Stimulated activated CD8-positive, alpha-beta memory T cell treated with anti-CD3 and anti-CD28 coated beads, Interleukin-4, amount 100 ng/mL, for 1 hour (primary cell): ENCODE measurements around the gene RNF207.

ENCODE experiments used
- DNase-seq, 2 donors: peaks; one replicate each; pipeline ENCODE4 v3.0.0-alpha.2; 2020; ENCODE audit warnings: low read depth in 2 of 2, low spot score in 1 of 2

The RNF207 gene

GRCh38 chr1:6224718-6225117 is 18.8 kb downstream of the RNF207 start:
- no peak for DNase-seq

- no peak for DNase-seq
Measured at GRCh38 chr1:6225651-6226050, 19.7 kb downstream of the RNF207 start.

GRCh38 chr1:6233376-6233775 is 27.5 kb downstream of the RNF207 start:
- DNase-seq = no peak

GRCh38 chr1:6234502-6235295 is 28.8 kb downstream of the RNF207 start:
- no peak for DNase-seq

GRCh38 chr1:6235296-6235677 is 29.4 kb downstream of the RNF207 start:
- DNase-seq = no peak

- DNase-seq = no peak
Measured at GRCh38 chr1:6237093-6237492, 31.2 kb downstream of the RNF207 start.

GRCh38 chr1:6239213-6239752 is 33.4 kb downstream of the RNF207 start:
- DNase-seq = no peak

- DNase-seq = no peak
Measured at GRCh38 chr1:6239950-6240768, 34.2 kb downstream of the RNF207 start.

GRCh38 chr1:6241107-6241886 is 35.4 kb downstream of the RNF207 start:
- no peak for DNase-seq

GRCh38 chr1:6241887-6242740 is 36.2 kb downstream of the RNF207 start:
- no peak for DNase-seq

- DNase-seq = no peak
Measured at GRCh38 chr1:6243053-6243834, 37.3 kb downstream of the RNF207 start.

- no peak for DNase-seq
Measured at GRCh38 chr1:6243993-6244392, 38.1 kb downstream of the RNF207 start, which contains the start of gene HES3. HES3 (plus strand) TSS chr1:6244179; CDS start chr1:6244366, 187 bp downstream.

- no peak for DNase-seq
Measured at GRCh38 chr1:6244401-6245049, 38.6 kb downstream of the RNF207 start.

GRCh38 chr1:6245086-6245868 is 39.4 kb downstream of the RNF207 start:
- DNase-seq = peak; percentile 44 to 62

GRCh38 chr1:6245869-6246496 is 40.1 kb downstream of the RNF207 start:
- no peak for DNase-seq

GRCh38 chr1:6246497-6247467 is 40.9 kb downstream of the RNF207 start:
- DNase-seq = peak; percentile 44 to 67

GRCh38 chr1:6247651-6248050 is 41.7 kb downstream of the RNF207 start:
- DNase-seq = no peak
